GM12878 (cell line): ENCODE data around the gene C16orf95. TPM values are rescaled to one million over a fixed set of nuclear protein-coding genes. Genes with fewer than 3 reads are reported as not detected.

Source experiments
- ATAC-seq: fragments of 200-7000 bp; cut with Tn5 transposase; 3 replicates; pipeline ENCODE4 v1.9.1; 2020; ENCODE audit warnings: mild to moderate bottlenecking, moderate library complexity
- BruUV-seq: library from RNA; stranded (reverse); fragments of 400-500 nt; replicated peaks from 2 replicates; lab custom pipeline; 2021; lab: Mats Ljungman, UMichigan
- CTCF ChIA-PET: fragments of 300-600 bp; sonication (Branson Sonifier 250); formaldehyde crosslinking; extraction: SDS; loops from one replicate; lab custom pipeline; 2021; ENCODE audit warnings: inconsistent platforms; lab: Yijun Ruan, JAX
- POLR2A ChIA-PET: fragments of 350-600 bp; formaldehyde crosslinking; extraction: SDS; loops from one replicate; lab custom pipeline; 2021; ENCODE audit warnings: inconsistent platforms; lab: Charles Lee
- RAD21 ChIA-PET: fragments of 300-600 bp; sonication (Branson Sonifier 250); formaldehyde crosslinking; loops from one replicate; lab custom pipeline; 2023; ENCODE audit warnings: antibody characterized with exemption; ENCODE audit not compliant: unreplicated experiment; lab: Charles Lee
- SMC1A ChIA-PET: fragments of 300-600 bp; sonication (Branson Sonifier 250); formaldehyde crosslinking; loops from one replicate; lab custom pipeline; 2023; ENCODE audit not compliant: unreplicated experiment, uncharacterized antibody; lab: Charles Lee
- DNase-seq: peaks from one replicate; pipeline ENCODE4 v3.0.0-alpha.2; 2011; ENCODE audit warnings: low read depth, low spot score
- FAIRE-seq: peaks from 3 replicates; lab custom pipeline; 2011; peaks lifted over from hg19 to GRCh38; lab: Jason Lieb, UNC
- H2AFZ ChIP-seq: 2 replicates; pipeline ENCODE4 v1.6.0; 2011; ENCODE audit warnings: low read depth, low read length, control low read depth; ENCODE audit not compliant: control insufficient read depth
- H3K27ac ChIP-seq: 2 replicates; pipeline ENCODE4 v1.5.1; 2011; ENCODE audit warnings: control low read depth; ENCODE audit not compliant: control insufficient read depth, insufficient read depth
- H3K27me3 ChIP-seq, 2 experiments: replicated peaks in 1 of 2; 2 replicates each; pipeline versions ENCODE4 v1.6.0 to v1.6.1; 2011; ENCODE audit warnings: low read length in 1 of 2; ENCODE audit not compliant: control insufficient read depth in 2 of 2, insufficient read depth in 2 of 2
- H3K36me3 ChIP-seq, 2 experiments: 2 replicates each; pipeline ENCODE4 v1.5.1; 2011; ENCODE audit warnings: low read length in 1 of 2; ENCODE audit not compliant: control insufficient read depth in 2 of 2, insufficient read depth in 2 of 2
- H3K4me1 ChIP-seq: 2 replicates; pipeline ENCODE4 v1.6.1; 2011; ENCODE audit warnings: mild to moderate bottlenecking, low read length, moderate library complexity, mixed read lengths; ENCODE audit not compliant: control insufficient read depth, insufficient read depth
- H3K4me2 ChIP-seq: 2 replicates; pipeline ENCODE4 v1.6.0; 2011; ENCODE audit warnings: control low read depth; ENCODE audit not compliant: control insufficient read depth, insufficient read depth
- H3K4me3 ChIP-seq: fragments of 200-600 bp; sonication (generic); 2 replicates; pipeline ENCODE4 v1.5.1; 2016
- H3K79me2 ChIP-seq: 2 replicates; pipeline ENCODE4 v1.6.0; 2011; ENCODE audit warnings: low read length; ENCODE audit not compliant: control insufficient read depth, insufficient read depth
- H3K9ac ChIP-seq: 2 replicates; pipeline ENCODE4 v1.8.0; 2011; ENCODE audit warnings: low read length, control low read depth, mixed read lengths; ENCODE audit not compliant: control insufficient read depth, insufficient read depth
- H3K9me3 ChIP-seq: replicated peaks from 3 replicates; pipeline ENCODE4 v1.5.1; 2011; ENCODE audit warnings: mild to moderate bottlenecking, low read length; ENCODE audit not compliant: control insufficient read depth, insufficient read depth
- H4K20me1 ChIP-seq: 2 replicates; pipeline ENCODE4 v1.6.0; 2011; ENCODE audit not compliant: control insufficient read depth, insufficient read depth
- FOXK2 ChIP-seq: fragments of 450-650 bp; IDR thresholded peaks from 2 replicates; pipeline ENCODE4 v1.6.1; 2017; ENCODE audit warnings: mild to moderate bottlenecking, moderate library complexity
- HDAC6 ChIP-seq: fragments of 200-600 bp; sonication (generic); IDR thresholded peaks from one replicate; pipeline ENCODE4 v1.8.0; 2017; ENCODE audit warnings: antibody characterized with exemption; ENCODE audit not compliant: unreplicated experiment
- IKZF1 ChIP-seq: fragments of 450-650 bp; conservative IDR thresholded peaks from 2 replicates; pipeline ENCODE4 v1.6.1; 2017; ENCODE audit warnings: antibody characterized with exemption, mild to moderate bottlenecking
- LARP7 ChIP-seq: fragments of 450-650 bp; IDR thresholded peaks from 2 replicates; pipeline ENCODE4 v1.6.1; 2017; ENCODE audit warnings: mild to moderate bottlenecking
- NR2C1 ChIP-seq: fragments of 450-650 bp; IDR thresholded peaks from 2 replicates; pipeline ENCODE4 v1.6.1; 2017; ENCODE audit warnings: antibody characterized with exemption, mild to moderate bottlenecking, moderate library complexity
- POLR2A ChIP-seq: IDR thresholded peaks from 2 replicates; pipeline ENCODE4 v1.6.1; 2011; ENCODE audit warnings: low read depth, mild to moderate bottlenecking, low read length
- RAD21 ChIP-seq: IDR thresholded peaks from 2 replicates; pipeline ENCODE4 v1.6.1; 2011; ENCODE audit warnings: mild to moderate bottlenecking, low read depth, low read length, moderate library complexity; ENCODE audit not compliant: insufficient read depth
- SMAD5 ChIP-seq: IDR thresholded peaks from 2 replicates; pipeline ENCODE4 v1.6.1; 2016; ENCODE audit warnings: antibody characterized with exemption, low read depth
- SRF ChIP-seq, 2 experiments: IDR thresholded peaks; 2 replicates each; pipeline ENCODE4 v1.6.1; 2011; ENCODE audit warnings: low read depth in 2 of 2, low read length in 2 of 2, mild to moderate bottlenecking in 1 of 2, moderate library complexity in 1 of 2
- WGBS: methylation state at CpG from one replicate; pipeline ENCODE4 v1.1.6; 2016; ENCODE audit warnings: low lambda C conversion rate; ENCODE audit not compliant: insufficient replicate concordance, insufficient coverage; ENCODE audit errors: missing lambda C conversion rate; 5-methylcytosine and 5-hydroxymethylcytosine counted together
- in situ Hi-C: fragments of 300-500 bp; cut with MboI; formaldehyde crosslinking; loops from 9 replicates; pipeline ENCODE4 v1.14.3; 2018; ENCODE audit warnings: mixed read lengths
- intact Hi-C: fragments of 100-400 bp; cut with micrococcal nuclease; formaldehyde crosslinking; loops from one replicate; pipeline ENCODE4 v1.14.2; 2022; ENCODE audit not compliant: unreplicated experiment
- polyA plus RNA-seq, 11 experiments: library from polyadenylated mRNA; depleted of rRNA in 4 of 11; unstranded in 6 of 11; stranded (reverse) in 5 of 11; fragments of >200 nt; fragmentation: Nextera tagmentation in 4 of 11; fragmentation: Illumina TruSeq in 1 of 11; extraction: Ambion mirVana in 4 of 11; extraction: Trizol in 1 of 11; gene quantifications; 1 replicate in 1 of 11; 2 replicates in 10 of 11; pipeline versions ENCODE4 v1.2.1 to v1.2.3, GENCODE V29; 2011 to 2016; ENCODE audit warnings: inconsistent platforms in 2 of 11, missing spikeins in 2 of 11, low read depth in 1 of 11
- total RNA-seq, 4 experiments: library from RNA; depleted of rRNA in 3 of 4; stranded (reverse); fragments of >200 nt in 3 of 4; fragmentation: Illumina TruSeq in 1 of 4; extraction: Trizol in 1 of 4; gene quantifications; 2 replicates each; pipeline versions ENCODE4 v1.2.1 to v1.2.3, GENCODE V29; 2013 to 2021

C16orf95 gene
- total and polyA plus RNA-seq, 10 of the 15 experiments (the other 5 are each of a cell fraction or from before 2014, with no cell fraction given): 0.90 to 22.7 (median 6.0) TPM

- TF ChIP-seq RAD21: peak; percentile 55
- TF ChIP-seq FOXK2: no peak
- TF ChIP-seq LARP7: peak; percentile 87
- peak; percentile 88 for TF ChIP-seq NR2C1
- TF ChIP-seq IKZF1: peak; percentile 65
- peak; percentile 57; the same call in 1 of the 2 replicates for TF ChIP-seq SMAD5
- peak; percentile 94 for TF ChIP-seq POLR2A
These were observed at the start of gene C16orf95 (continued) for GRCh38 chr16:87316923-87317749.

GRCh38 chr16:87366930-87367329, 49.7 kb upstream of the C16orf95 start:
- H3K79me2 ChIP-seq: peaks cover 8% of the 10 kb centered on the region

More at GRCh38 chr16:87366930-87367329, 49.7 kb upstream of the C16orf95 start:
- Histone ChIP-seq H3K36me3 (peaks cover 0 to 3% of the 10 kb centered on the region in 2 experiments; a peak in 3 of 4 replicates), H3K9ac (no peak overlapping the region), H3K9me3 (no peaks in the 10 kb centered on the region), H3K27ac (no peak overlapping the region), H2AFZ (no peak overlapping the region), H3K4me3 (no peak overlapping the region), H3K4me1 (no peaks in the 10 kb centered on the region), H4K20me1 (no peaks in the 10 kb centered on the region), H3K27me3 (no peaks in the 10 kb centered on the region), H3K4me2 (no peak overlapping the region)
- BruUV-seq: no TSS peak
- SMC1A ChIA-PET: no interaction called here
- TF ChIP-seq SRF (IDR thresholded peaks at IDR 0.05; ENCODE audit: low read depth in 2 of 2, low read length in 2 of 2) (no peak), HDAC6 (no peak)
- RAD21 ChIA-PET: interaction anchor here (1.0 kb wide), 1 partner anchor 17 kb away, joined by 3 read pairs; the partner anchor contains the start of gene FBXO31
- CTCF ChIA-PET: no interaction called here
- in situ Hi-C loops: no loop called here
- no peak for ATAC-seq
- no peak for DNase-seq
- intact Hi-C loops: no loop called here
- WGBS: 100% methylated on average over 1 of the region's 1 CpG
- FAIRE-seq: no peak
- POLR2A ChIA-PET: interaction anchor here (0.6 kb wide), 1 partner anchor 34 kb away, joined by 7 read pairs; no protein-coding TSS in a partner anchor
